ENCODE results near the gene DAPK1.

DNA sequence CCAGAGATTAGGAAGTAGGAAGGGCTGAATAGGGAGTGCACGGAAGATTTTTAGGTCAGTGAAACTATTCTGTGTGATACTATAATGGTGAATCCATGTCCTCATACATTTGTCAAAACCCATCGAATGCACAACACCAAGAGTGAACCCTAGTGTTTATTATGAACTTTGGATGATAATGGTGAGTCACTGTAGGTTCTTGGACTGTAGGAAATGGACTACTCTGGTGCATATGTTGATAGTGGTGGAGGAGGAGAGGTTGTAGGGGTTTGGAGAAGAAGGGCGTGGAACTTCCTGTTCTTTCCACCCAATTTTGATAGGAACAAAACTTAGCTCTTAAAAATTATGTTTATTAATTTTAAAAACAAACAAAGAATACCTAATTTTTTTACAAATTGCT is 242.5 kb downstream of the DAPK1 start:
- TF ChIP-seq POLR2A (IDR thresholded peaks at IDR 0.05; ENCODE audit: low read length) = no peak
- no peak for TF ChIP-seq GATA1 (IDR thresholded peaks at IDR 0.05; ENCODE audit: low read depth, low read length)

Measured in erythroblast (primary cell).